ENCODE measurements around the gene AK2.
"Not testable (repeated sequence)": the region's sequence is repeated elsewhere in the genome, so short reads cannot be mapped to it uniquely, and the experiment has no call there.

The AK2 gene

DNA sequence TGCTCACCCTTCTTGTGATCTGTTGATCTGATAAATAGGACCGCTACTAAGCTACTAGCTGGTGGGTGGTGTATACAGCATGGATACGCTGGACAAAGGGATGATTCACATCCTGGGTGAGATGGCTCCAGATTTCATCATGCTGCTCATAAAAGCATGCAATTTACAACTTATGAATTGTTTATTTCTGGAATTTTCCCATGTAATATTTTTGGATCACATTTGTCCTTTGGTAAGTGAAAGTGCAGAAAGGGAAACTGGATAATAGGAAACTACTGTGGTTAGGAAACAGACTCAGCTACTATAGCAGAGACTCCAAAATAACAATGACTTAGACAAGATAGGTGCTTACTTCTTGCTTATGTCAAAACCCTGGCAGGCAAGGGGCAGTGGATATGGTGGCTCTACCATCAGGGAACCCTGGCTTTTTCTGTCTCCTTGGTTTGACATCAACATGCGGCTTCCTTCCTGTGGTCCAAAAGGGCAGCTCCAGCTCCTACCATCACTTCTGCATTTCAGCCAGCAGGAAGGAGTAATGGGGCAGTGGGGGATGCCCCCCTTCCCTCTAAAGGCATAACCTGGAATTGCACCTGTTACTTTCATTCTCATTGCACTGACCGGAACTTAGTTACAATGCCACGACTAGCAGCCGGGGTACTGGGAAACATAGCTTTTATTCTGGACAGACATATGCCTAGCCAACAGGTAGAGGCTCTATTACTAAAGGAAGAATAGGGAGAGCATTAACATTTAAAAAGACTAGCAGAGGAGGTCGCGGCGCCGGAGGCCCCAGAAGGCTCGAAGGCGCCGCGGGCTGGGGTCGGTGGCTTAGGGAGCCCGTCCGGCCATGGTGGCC lies 13.8 kb upstream of the AK2 start:
- no peak for DNase-seq

DNA sequence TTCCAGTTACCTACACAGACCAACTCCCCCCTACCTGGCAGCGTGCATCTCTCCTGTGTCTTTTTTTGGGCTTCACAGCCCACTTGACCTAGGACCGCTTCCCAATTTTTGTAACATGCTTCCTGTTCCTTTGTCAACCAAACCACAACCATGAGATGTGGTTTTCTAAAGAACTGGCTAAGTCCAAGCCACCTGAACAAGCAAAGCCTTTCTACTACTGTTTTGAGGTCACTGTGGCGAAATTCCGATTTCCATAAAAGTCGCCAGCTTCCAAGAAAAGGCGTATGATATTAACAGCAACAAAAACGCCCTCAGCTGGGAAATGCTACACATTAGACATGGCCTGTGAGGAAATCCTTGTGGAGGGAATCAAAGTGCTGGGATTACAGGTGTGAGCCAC lies 12.7 kb upstream of the AK2 start:
- no peak for DNase-seq

DNA sequence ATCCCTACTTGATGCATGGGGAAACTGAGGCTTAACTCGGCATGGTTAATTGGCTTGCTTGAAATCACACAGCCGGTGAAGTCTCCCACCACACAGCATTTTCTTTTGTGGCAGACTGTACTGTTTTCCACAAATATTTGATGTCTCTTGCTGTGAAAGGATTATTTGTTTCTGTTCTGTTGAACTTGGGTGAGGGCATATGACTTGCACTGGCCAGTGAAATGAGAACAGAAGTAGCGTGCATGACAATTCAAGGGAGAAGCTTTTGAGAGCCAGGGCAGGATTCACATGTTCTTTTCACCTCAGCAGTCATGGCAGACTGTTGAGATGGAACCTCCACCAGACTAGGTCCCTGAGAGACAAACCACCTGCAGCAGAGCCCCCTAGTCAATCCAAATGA lies 11.7 kb upstream of the AK2 start:
- DNase-seq, result no peak

DNA sequence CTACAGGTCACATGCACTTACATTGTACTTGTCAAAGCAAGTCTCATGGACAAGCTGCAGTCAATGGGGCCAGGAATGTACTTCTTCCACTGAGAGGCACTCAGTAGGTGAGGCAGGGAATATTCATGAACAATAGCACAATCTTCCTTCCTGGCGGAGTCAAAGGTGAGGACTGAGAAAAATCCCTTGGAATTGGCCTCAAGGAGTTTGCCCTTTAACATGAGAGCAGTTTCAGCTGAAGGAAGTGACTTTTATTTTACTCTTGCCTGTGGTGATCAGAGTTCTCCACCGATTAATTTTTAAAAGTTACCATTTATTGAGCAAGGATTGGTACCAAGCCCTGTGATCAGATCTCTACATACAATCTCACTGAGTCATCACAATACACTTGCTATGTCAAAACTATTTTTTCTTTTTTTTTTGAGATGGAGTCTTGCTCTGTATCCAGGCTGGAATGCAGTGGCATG lies 11.2 kb upstream of the AK2 start:
- no peak for DNase-seq

DNA sequence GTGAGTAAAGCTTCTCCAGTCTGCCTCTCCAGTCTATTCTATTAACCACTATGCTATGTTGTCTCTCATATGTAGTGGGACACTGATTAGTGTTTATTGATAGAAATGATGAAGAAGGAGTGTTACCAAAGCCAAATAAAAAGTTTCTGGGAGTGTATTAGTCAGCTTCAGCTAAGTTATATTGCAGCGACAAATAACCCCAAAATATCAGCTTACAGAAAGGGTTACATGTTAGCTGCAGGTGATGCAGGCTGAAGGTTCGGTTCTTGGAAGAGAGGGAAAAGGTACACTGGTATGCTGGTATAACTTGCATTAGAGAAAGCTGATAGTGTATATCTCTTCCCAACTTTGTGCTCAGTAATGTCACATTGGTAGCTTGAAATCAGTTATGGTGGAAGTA lies 10.6 kb upstream of the AK2 start:
- DNase-seq, result no peak

- not testable (repeated sequence) for DNase-seq
Observed at GRCh38 chr1:33046234-33046633, 9.6 kb upstream of the AK2 start.

GRCh38 chr1:33045814-33046213 lies 9.1 kb upstream of the AK2 start:
- DNase-seq, result no peak

- DNase-seq, result no peak
Observed at GRCh38 chr1:33045246-33045645, 8.6 kb upstream of the AK2 start.

DNA sequence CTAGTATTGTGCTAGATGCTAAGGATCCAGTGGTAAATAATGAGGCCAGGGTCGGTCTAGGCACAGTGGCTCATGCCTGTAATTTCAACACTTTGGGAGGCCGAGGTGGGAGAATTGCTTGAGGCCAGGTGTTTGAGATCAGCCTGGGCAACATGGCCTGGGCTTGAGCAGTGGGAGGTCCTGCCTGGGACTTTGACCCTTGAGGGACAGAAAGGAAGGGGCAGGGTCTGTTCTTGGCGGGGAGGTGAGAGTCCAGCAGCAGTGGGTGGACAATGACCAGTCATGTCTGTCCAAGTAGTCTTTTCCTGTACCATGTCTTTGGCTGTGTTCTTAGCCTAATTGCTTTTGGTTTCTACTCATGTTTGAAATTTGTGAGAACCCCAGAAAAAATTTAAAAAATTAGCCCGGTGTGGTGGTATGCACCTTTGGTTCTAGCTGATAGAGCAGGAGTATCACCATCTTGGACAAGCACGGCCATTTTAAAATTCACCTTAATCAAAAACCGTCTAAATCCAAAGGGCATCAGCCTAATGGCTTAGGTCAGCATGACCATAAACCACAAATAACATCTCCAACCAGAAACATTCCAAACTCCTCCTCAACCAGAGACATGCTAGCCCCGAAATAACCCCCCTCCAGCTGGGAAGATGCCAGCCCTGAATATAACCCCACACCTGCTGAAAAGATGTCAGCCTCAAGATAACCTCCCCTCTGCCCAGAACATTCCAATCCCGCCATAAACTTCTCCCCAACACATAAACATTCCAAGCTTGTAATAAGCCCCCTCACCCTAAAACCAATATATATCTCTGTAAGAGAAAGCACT lies 6.8 kb upstream of the AK2 start:
- DNase-seq, result no peak

- DNase-seq, result no peak
Observed at GRCh38 chr1:33042831-33043230, 6.1 kb upstream of the AK2 start.

DNA sequence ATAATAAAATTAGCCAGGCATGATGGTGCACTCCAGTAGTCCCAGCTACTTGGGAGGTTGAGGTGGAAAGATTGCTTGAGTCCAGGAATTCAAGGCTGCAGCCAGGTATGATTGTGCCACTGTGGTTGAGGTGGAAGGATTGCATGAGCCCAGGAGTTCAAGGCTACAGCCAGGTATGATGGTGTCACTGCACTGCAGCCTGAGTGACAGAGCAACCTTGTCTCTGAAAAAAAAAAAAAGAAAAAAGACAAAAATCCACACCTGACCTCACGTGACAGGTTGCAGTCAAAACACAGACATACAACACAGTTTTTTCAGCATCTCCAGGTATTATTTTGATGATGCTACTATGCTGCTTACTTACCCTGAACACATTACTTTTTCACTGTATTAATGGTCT lies 4.3 kb upstream of the AK2 start:
- no peak for DNase-seq

DNA sequence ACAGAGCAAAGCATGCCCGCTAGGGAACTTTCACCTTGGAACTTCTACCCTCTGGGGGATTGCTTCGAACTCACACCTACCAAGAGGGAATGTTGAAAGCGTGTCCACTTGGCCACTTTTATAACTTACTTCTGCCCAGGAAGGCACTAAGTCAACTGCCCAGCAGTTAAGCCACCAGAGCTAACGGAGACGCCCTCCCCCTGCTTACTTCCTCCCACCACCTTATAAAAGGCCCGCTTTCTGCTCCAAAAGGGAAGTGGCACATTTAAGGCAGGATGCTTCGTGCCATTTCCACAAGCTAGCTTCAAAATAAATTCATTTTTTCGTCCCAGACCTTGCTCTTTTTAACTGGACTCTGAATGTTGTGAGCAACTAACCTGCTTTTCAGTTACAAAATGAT lies 3.2 kb upstream of the AK2 start:
- no peak for DNase-seq

GRCh38 chr1:33036051-33036525 lies 595 bp downstream of the AK2 start:
- peak; percentile 63 for DNase-seq

GRCh38 chr1:33032126-33032869 lies 4.4 kb downstream of the AK2 start:
- DNase-seq, result no peak

DNA sequence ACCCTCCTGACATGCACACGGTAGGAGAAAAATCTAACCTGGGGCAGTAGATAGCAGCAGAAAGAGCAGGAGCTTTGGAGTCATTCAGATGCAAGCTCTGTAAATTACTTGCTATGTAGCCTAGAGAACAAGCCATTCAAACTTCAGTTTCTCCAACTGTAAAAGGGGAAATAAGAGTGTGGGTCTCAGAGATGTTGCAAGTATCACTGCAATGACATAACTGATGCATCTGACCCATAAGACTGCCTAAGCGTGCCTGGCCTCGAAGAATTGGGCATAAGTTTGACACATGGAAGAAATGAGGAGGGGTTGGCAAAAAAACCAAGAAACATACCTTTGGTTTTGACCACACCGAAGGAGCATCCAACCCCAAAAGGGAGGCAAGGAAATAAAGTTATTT lies 5.2 kb downstream of the AK2 start:
- no peak for DNase-seq

DNA sequence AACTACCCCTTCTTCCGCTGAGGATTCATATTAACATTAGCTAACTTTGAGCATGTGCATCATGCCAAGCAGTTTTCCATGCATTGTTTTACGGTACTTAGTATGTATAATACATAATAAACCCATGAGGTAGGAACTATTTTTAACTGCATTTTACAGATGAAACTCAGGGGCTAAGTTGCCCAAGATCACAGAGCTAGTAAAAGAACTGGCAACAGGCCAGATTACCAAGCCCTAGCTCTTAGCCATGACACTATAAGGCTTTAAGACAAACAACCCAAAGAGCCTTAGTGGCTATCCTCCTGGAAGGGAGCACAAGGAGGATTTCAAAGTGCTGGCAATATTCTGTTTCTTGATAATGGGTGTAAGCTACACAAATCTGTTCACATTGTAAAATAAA lies 6.1 kb downstream of the AK2 start:
- DNase-seq, result no peak

DNA sequence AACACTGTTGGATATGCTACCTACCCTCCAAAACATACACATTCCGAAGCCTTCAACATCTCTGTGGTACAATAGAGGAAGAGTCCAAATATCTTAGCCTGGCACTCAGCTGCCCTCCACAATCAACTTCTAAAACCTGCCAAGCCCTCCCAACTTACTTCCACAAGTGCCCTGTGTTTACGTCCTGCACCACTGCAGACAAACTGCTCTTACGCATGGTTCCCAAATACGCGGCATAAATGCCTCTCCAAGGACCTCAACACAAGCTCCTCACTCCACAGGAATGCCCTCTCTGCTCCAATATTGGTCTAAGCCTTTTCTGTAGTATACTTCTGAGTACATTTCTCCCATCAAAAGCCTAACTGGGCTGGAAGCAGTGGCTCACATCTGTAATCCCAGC lies 6.8 kb downstream of the AK2 start:
- no peak for DNase-seq

GRCh38 chr1:33029209-33029608 lies 7.5 kb downstream of the AK2 start:
- no peak for DNase-seq

DNA sequence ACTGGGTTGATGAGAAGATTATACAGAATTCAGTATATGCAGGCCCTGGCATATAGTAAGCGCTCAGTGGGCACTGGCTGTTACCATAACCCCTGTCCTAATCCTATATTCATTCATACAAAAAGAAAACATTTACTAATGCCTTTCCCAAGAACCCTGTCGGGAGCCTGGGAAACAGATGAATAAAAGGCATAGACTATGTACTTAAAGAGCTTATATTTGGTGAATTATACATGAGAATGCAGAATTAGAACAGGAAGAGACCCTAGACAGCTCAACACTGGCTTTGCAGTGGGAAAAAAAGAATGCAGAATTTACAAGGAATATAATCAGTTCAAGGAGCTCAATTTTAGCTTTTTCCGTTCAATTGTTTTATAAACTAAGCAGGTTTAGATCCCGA lies 10.9 kb downstream of the AK2 start:
- DNase-seq, result no peak

DNA sequence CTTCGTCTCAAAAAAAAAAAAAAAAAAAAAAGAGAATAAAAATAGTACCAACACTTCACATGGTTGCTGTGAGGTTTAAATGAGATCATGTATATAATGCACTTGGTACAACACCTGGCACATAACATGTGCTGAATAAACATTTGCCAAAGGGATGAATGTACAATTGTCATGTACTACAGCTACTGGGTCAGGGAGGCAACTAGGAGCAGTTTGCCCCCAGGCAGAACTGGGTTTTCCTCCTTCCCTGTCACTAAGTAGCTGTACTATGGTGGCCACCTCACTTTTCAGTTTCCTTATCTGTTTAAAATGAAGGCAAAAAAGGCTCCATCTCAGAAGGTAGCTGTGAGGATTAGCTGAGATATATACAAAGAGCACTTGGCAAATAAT lies 11.5 kb downstream of the AK2 start:
- no peak for DNase-seq

GRCh38 chr1:33024430-33025179 lies 12.1 kb downstream of the AK2 start:
- peak; percentile 87 for DNase-seq

GRCh38 chr1:33022650-33023200 lies 14.0 kb downstream of the AK2 start:
- DNase-seq, result no peak

All from activated CD8-positive, alpha-beta memory T cell treated with anti-CD3 and anti-CD28 coated beads for 24 hours (primary cell).